ENCODE data around the gene ITPKB.
A peak's percentile ranks its signal among the peaks of the same experiment; 100 is the strongest.

Gene ITPKB

DNA sequence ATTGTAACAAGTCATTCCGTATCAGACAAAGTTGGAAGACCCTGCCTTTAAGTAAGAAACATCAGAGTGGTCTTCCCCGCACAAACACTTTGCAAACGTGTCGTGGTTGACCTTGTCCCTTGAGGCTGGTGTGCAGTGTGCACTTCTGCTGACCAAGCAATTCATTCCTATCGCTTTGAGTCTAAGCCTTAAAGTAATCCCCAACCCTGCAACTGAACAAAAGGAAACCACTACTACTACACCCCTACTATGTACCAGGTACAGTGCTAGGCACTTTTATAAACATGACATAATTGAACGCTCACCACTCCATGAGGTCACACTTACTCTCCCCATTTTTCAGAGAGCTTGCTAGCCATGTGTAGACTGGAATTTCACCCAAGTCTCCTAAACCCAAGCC lies 10.6 kb downstream of the ITPKB start:
- ATAC-seq (ENCODE audit: insufficient read depth, low read depth): no peak
- H3K9ac ChIP-seq (ENCODE audit: low read depth, low read length): no peak overlapping the region
- no peak overlapping the region for H2AFZ ChIP-seq (ENCODE audit: low read depth, low read length)
- no peak overlapping the region for H3K4me2 ChIP-seq (ENCODE audit: insufficient read depth, low read length)
- peaks cover 29% of the 10 kb centered on the region for H3K4me1 ChIP-seq (ENCODE audit: insufficient read depth, low read length)
- H3K36me3 ChIP-seq (ENCODE audit: insufficient read depth, low read length): peaks cover 78% of the 10 kb centered on the region
- no peak overlapping the region for H3K4me3 ChIP-seq (ENCODE audit: low read depth in 1 of 2, low read length in 2 of 2)
- TF ChIP-seq, protein P1, sequence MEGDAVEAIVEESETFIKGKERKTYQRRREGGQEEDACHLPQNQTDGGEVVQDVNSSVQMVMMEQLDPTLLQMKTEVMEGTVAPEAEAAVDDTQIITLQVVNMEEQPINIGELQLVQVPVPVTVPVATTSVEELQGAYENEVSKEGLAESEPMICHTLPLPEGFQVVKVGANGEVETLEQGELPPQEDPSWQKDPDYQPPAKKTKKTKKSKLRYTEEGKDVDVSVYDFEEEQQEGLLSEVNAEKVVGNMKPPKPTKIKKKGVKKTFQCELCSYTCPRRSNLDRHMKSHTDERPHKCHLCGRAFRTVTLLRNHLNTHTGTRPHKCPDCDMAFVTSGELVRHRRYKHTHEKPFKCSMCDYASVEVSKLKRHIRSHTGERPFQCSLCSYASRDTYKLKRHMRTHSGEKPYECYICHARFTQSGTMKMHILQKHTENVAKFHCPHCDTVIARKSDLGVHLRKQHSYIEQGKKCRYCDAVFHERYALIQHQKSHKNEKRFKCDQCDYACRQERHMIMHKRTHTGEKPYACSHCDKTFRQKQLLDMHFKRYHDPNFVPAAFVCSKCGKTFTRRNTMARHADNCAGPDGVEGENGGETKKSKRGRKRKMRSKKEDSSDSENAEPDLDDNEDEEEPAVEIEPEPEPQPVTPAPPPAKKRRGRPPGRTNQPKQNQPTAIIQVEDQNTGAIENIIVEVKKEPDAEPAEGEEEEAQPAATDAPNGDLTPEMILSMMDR (IDR thresholded peaks at IDR 0.05; ENCODE audit: borderline replicate concordance, extremely low read depth, low read length, poor library complexity, severe bottlenecking): no peak
- no peak for TF ChIP-seq EZH2 (IDR thresholded peaks at IDR 0.05; ENCODE audit: borderline replicate concordance, low read depth, low read length, severe bottlenecking)
- DNase-seq: no peak
- H4K20me1 ChIP-seq (ENCODE audit: insufficient read depth, low read length): peaks cover 70% of the 10 kb centered on the region
- no peak overlapping the region for H3K27ac ChIP-seq (ENCODE audit: low read length)
- H3K27me3 ChIP-seq (ENCODE audit: insufficient read depth, low read length, poor library complexity): no peaks in the 10 kb centered on the region
- H3K9me3 ChIP-seq (ENCODE audit: insufficient read depth, low read length, severe bottlenecking): no peaks in the 10 kb centered on the region
- peaks cover 100% of the 10 kb centered on the region for H3K79me2 ChIP-seq (ENCODE audit: insufficient read depth, low read length)

DNA sequence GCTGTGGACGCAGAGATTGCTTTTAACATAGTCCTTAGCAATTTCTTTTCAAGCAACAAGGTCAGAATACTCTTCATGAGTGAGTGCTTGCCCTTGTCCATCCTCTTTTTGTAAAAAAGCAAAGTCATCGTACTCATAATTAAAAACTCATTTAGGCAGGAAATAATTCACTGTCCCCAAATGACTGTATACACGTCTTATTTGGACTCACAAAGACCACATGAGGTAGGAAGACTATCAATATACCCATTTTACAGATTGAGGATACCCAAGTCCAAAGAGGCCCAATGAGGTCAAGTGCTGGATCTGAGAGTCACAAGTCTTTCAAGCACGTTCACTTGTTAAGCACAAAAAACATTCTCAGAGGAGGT lies 13.2 kb downstream of the ITPKB start:
- Histone ChIP-seq H3K36me3 (ENCODE audit: insufficient read depth, low read length) (peaks cover 76% of the 10 kb centered on the region), H2AFZ (ENCODE audit: low read depth, low read length) (no peak overlapping the region), H4K20me1 (ENCODE audit: insufficient read depth, low read length) (peaks cover 73% of the 10 kb centered on the region), H3K9me3 (ENCODE audit: insufficient read depth, low read length, severe bottlenecking) (no peaks in the 10 kb centered on the region), H3K4me2 (ENCODE audit: insufficient read depth, low read length) (no peak overlapping the region), H3K4me1 (ENCODE audit: insufficient read depth, low read length) (peaks cover 13% of the 10 kb centered on the region; the same call in 1 of the 2 replicates), H3K27me3 (ENCODE audit: insufficient read depth, low read length, poor library complexity) (no peaks in the 10 kb centered on the region), H3K79me2 (ENCODE audit: insufficient read depth, low read length) (peaks cover 95% of the 10 kb centered on the region), H3K27ac (ENCODE audit: low read length) (no peak overlapping the region), H3K9ac (ENCODE audit: low read depth, low read length) (no peak overlapping the region), H3K4me3 (ENCODE audit: low read depth in 1 of 2, low read length in 2 of 2) (no peak overlapping the region)
- ATAC-seq (ENCODE audit: insufficient read depth, low read depth) (no peak), DNase-seq (no peak)
- TF ChIP-seq, protein P1 (IDR thresholded peaks at IDR 0.05; ENCODE audit: borderline replicate concordance, extremely low read depth, low read length, poor library complexity, severe bottlenecking): no peak
- no peak for TF ChIP-seq EZH2 (IDR thresholded peaks at IDR 0.05; ENCODE audit: borderline replicate concordance, low read depth, low read length, severe bottlenecking)

DNA sequence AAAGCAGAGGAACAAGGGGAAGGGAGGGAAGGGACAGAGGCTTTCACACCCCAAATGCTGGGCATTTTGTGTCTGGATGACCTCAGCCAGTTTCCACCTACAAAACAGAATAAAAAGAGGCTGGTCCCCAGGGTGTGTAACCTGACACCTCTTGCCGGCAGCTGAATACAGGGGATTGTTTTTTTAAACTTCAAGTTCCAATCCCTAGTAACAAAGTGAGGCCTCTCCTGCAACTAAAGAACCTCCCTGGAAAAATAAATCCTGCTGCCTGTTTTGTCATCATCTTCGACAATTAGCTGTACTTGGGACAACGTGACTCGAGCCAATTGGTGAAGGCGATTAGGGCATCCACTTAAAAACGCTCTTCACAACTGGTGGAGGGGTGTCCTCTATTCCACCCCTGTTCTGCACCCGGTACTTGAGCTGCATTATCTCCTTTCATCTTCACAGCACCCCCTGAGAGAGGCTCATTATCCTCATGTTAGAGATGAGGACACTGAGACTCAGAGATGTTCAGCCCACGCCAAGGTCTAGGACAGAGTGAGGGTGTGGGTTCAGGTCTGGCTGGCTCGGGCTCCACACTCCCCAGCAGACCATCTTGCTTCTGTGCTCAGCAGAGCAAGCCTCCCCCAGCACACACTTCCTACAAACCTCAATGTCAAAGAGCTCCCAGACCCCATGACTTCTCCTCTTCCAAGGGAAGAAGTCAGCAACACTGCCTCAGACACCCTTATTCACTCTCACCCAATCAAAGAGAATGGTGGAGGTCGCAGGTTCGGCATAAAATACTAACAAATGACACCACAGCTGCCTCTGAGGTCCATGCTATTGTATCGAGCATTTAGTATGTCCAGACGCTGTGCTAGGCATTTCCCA lies 15.2 kb downstream of the ITPKB start:
- Histone ChIP-seq H2AFZ (ENCODE audit: low read depth, low read length) (no peak overlapping the region), H3K27me3 (ENCODE audit: insufficient read depth, low read length, poor library complexity) (no peaks in the 10 kb centered on the region), H3K4me3 (ENCODE audit: low read depth in 1 of 2, low read length in 2 of 2) (no peak overlapping the region), H3K36me3 (ENCODE audit: insufficient read depth, low read length) (peaks cover 77% of the 10 kb centered on the region), H4K20me1 (ENCODE audit: insufficient read depth, low read length) (peaks cover 73% of the 10 kb centered on the region), H3K4me2 (ENCODE audit: insufficient read depth, low read length) (no peak overlapping the region), H3K4me1 (ENCODE audit: insufficient read depth, low read length) (peaks cover 10% of the 10 kb centered on the region; the same call in 1 of the 2 replicates), H3K9ac (ENCODE audit: low read depth, low read length) (no peak overlapping the region), H3K27ac (ENCODE audit: low read length) (peak overlapping the region; percentile 15; the same call in 1 of the 2 replicates), H3K9me3 (ENCODE audit: insufficient read depth, low read length, severe bottlenecking) (no peaks in the 10 kb centered on the region), H3K79me2 (ENCODE audit: insufficient read depth, low read length) (peaks cover 92% of the 10 kb centered on the region)
- DNase-seq (no peak), ATAC-seq (ENCODE audit: insufficient read depth, low read depth) (no peak; the same call in 2 of the 3 replicates)
- TF ChIP-seq, protein P1 (IDR thresholded peaks at IDR 0.05; ENCODE audit: borderline replicate concordance, extremely low read depth, low read length, poor library complexity, severe bottlenecking): no peak
- TF ChIP-seq EZH2 (IDR thresholded peaks at IDR 0.05; ENCODE audit: borderline replicate concordance, low read depth, low read length, severe bottlenecking): no peak

Data from DND-41 (cell line).